K562 (cell line): Measurements from ENCODE around the gene SDHAF1. TPM values are rescaled to one million over a fixed set of nuclear protein-coding genes. Genes with fewer than 3 reads are reported as not detected.

Experiments
- ATAC-seq: fragments of 200-7000 bp; cut with Tn5 transposase; 3 replicates; pipeline ENCODE4 v1.9.1; 2020; ENCODE audit warnings: moderate library complexity
- BruUV-seq: library from RNA; stranded (reverse); fragments of 400-500 nt; replicated peaks from 2 replicates; lab custom pipeline; 2021; lab: Mats Ljungman, UMichigan
- CTCF ChIA-PET: fragments of 300-600 bp; formaldehyde crosslinking; extraction: SDS; loops from one replicate; lab custom pipeline; 2021; ENCODE audit warnings: low intra/inter-chr PET ratio; lab: Yijun Ruan, JAX
- POLR2A ChIA-PET: fragments of 300-600, 350-650 bp; sonication (Branson Sonifier 250); formaldehyde crosslinking; extraction: SDS; loops from one replicate; lab custom pipeline; 2021; ENCODE audit warnings: antibody characterized with exemption, inconsistent platforms; lab: Yijun Ruan, JAX
- DNase-seq, 4 experiments: peaks; one replicate each; pipeline versions ENCODE4 v3.0.0 to v3.0.0-alpha.2; 2011 to 2018; ENCODE audit warnings: low spot score in 3 of 4, mixed read lengths in 3 of 4; ENCODE audit errors: extremely low read depth in 1 of 4
- FAIRE-seq: peaks from 2 replicates; lab custom pipeline; 2011; peaks lifted over from hg19 to GRCh38; lab: Jason Lieb, UNC
- H2AFZ ChIP-seq: 2 replicates; pipeline ENCODE4 v1.6.0; 2011; ENCODE audit warnings: low read depth, low read length, control low read depth, inconsistent platforms
- H3K27ac ChIP-seq: fragments of 200-600 bp; 3 replicates; pipeline ENCODE4 v1.8.0; 2011; ENCODE audit warnings: low read depth, mild to moderate bottlenecking, control low read depth, inconsistent platforms, low read length, moderate library complexity, mixed read lengths; ENCODE audit errors: extremely low read depth
- H3K27me3 ChIP-seq, 2 experiments: fragments of 300-600 bp in 1 of 2; 2 replicates in 1 of 2; 3 replicates in 1 of 2; pipeline versions ENCODE4 v1.6.0 to v1.8.0; 2011; ENCODE audit warnings: inconsistent platforms in 2 of 2, low read length in 2 of 2, mild to moderate bottlenecking in 1 of 2, mixed read lengths in 1 of 2, moderate library complexity in 1 of 2; ENCODE audit not compliant: control insufficient read depth in 2 of 2, insufficient read depth in 2 of 2
- H3K36me3 ChIP-seq: fragments of 300-600 bp; 3 replicates; pipeline ENCODE4 v1.8.0; 2011; ENCODE audit warnings: mild to moderate bottlenecking, low read length, inconsistent platforms; ENCODE audit not compliant: control insufficient read depth, insufficient read depth
- H3K4me1 ChIP-seq, 2 experiments: fragments of 200-600 bp in 1 of 2; replicated peaks in 1 of 2; 2 replicates in 1 of 2; 3 replicates in 1 of 2; pipeline versions ENCODE4 v1.5.1 to v1.8.0; 2011; ENCODE audit warnings: inconsistent platforms in 2 of 2, low read length in 2 of 2, mild to moderate bottlenecking in 1 of 2, mixed read lengths in 1 of 2, moderate library complexity in 1 of 2; ENCODE audit not compliant: control insufficient read depth in 2 of 2, insufficient read depth in 2 of 2
- H3K4me2 ChIP-seq: 2 replicates; pipeline ENCODE4 v1.6.1; 2011; ENCODE audit warnings: low read length, control low read depth, inconsistent platforms, mixed read lengths; ENCODE audit not compliant: insufficient read depth
- H3K4me3 ChIP-seq: fragments of 200-600 bp; sonication (generic), shearing (Covaris generic); 2 replicates; pipeline ENCODE4 v1.5.1; 2016; ENCODE audit warnings: control low read depth, inconsistent platforms
- H3K79me2 ChIP-seq: fragments of 200-600 bp; 3 replicates; pipeline ENCODE4 v1.8.0; 2011; ENCODE audit warnings: low read length, inconsistent platforms; ENCODE audit not compliant: control insufficient read depth, insufficient read depth
- H3K9ac ChIP-seq, 2 experiments: 2 replicates each; pipeline versions ENCODE4 v1.6.0 to v1.6.1; 2011; ENCODE audit warnings: low read depth in 2 of 2, low read length in 2 of 2, control low read depth in 1 of 2, inconsistent platforms in 1 of 2, mild to moderate bottlenecking in 1 of 2, mixed read lengths in 1 of 2; ENCODE audit not compliant: insufficient read depth in 1 of 2
- H3K9me1 ChIP-seq: one replicate; pipeline ENCODE4 v1.6.0; 2011; ENCODE audit warnings: inconsistent platforms, mild to moderate bottlenecking, low read length, moderate library complexity; ENCODE audit not compliant: control insufficient read depth, insufficient read depth
- H3K9me3 ChIP-seq: replicated peaks from 2 replicates; pipeline ENCODE4 v1.5.1; 2011; ENCODE audit warnings: low read depth, low read length, inconsistent platforms; ENCODE audit not compliant: control insufficient read depth, insufficient read depth
- H4K20me1 ChIP-seq: replicated peaks from 2 replicates; pipeline ENCODE4 v1.6.1; 2011; ENCODE audit warnings: low read length, inconsistent platforms, mixed read lengths; ENCODE audit not compliant: control insufficient read depth, insufficient read depth
- BHLHE40 ChIP-seq: IDR thresholded peaks from 2 replicates; pipeline ENCODE4 v1.6.1; 2011; ENCODE audit warnings: low read length, improper control_type of control experiment
- JUN ChIP-seq, 2 experiments: sonication (generic) in 1 of 2; formaldehyde crosslinking in 1 of 2; IDR thresholded peaks; 2 replicates each; pipeline versions ENCODE4 v1.6.1 to v1.8.0; 2012 to 2022; ENCODE audit warnings: borderline replicate concordance in 2 of 2, mild to moderate bottlenecking in 2 of 2, improper control_type of control experiment in 1 of 2, low read depth in 1 of 2, low read length in 1 of 2, missing genetic modification reagents in 1 of 2
- JUND ChIP-seq, 2 experiments: IDR thresholded peaks; 2 replicates in 1 of 2; 3 replicates in 1 of 2; pipeline ENCODE4 v1.6.1; 2011; ENCODE audit warnings: borderline replicate concordance in 2 of 2, low read depth in 2 of 2, low read length in 2 of 2, improper control_type of control experiment in 1 of 2, missing biosample characterization in 1 of 2, missing genetic modification characterization in 1 of 2, missing genetic modification reagents in 1 of 2
- PHF21A ChIP-seq: fragments of 450-650 bp; IDR thresholded peaks from 2 replicates; pipeline ENCODE4 v1.6.1; 2017; ENCODE audit warnings: low read depth, borderline replicate concordance
- POLR2A ChIP-seq: fragments of 450-650 bp; conservative IDR thresholded peaks from 2 replicates; pipeline ENCODE4 v1.6.1; 2016
- RBBP5 ChIP-seq: fragments of 200-600 bp; sonication (generic); IDR thresholded peaks from 2 replicates; pipeline ENCODE4 v1.6.1; 2012; ENCODE audit warnings: borderline replicate concordance, mild to moderate bottlenecking, low read length, control low read depth, inconsistent platforms; ENCODE audit not compliant: insufficient read depth, poor library complexity, severe bottlenecking
- TAL1 ChIP-seq: fragments of 450-650 bp; IDR thresholded peaks from 2 replicates; pipeline ENCODE4 v1.6.1; 2016; ENCODE audit warnings: mild to moderate bottlenecking
- ZKSCAN3 ChIP-seq: fragments of 250-450 bp; sonication (Bioruptor Pico); IDR thresholded peaks from 2 replicates; pipeline ENCODE4 v1.4.0; 2020
- ZNF561 ChIP-seq: fragments of 450-650 bp; formaldehyde crosslinking; conservative IDR thresholded peaks from 2 replicates; pipeline ENCODE4 v1.4.0; 2020; ENCODE audit warnings: mild to moderate bottlenecking, moderate library complexity
- WGBS: fragments of 100-300 bp; shearing (Covaris generic); methylation state at CpG from one replicate; pipeline ENCODE4 v1.1.6; 2016; ENCODE audit warnings: low coverage, mixed read lengths; ENCODE audit not compliant: insufficient coverage; ENCODE audit errors: missing lambda C conversion rate; 5-methylcytosine and 5-hydroxymethylcytosine counted together
- in situ Hi-C: fragments of 300-500 bp; cut with MboI; formaldehyde crosslinking; loops from 4 replicates; pipeline ENCODE4 v1.15.0; 2018; ENCODE audit warnings: inconsistent platforms, mixed read lengths
- intact Hi-C: fragments of 100-400 bp; cut with micrococcal nuclease; formaldehyde crosslinking; loops from 2 replicates; pipeline ENCODE4 v1.14.2; 2022
- polyA plus RNA-seq, 8 experiments: library from polyadenylated mRNA; depleted of rRNA in 4 of 8; stranded (reverse) in 5 of 8; unstranded in 3 of 8; fragments of >200 nt; fragmentation: Nextera tagmentation in 2 of 8; fragmentation: Illumina TruSeq in 1 of 8; extraction: Ambion mirVana in 2 of 8; extraction: Trizol in 1 of 8; gene quantifications; 2 replicates each; pipeline versions ENCODE4 v1.2.1 to v1.2.3, GENCODE V29; 2011 to 2014; ENCODE audit warnings: inconsistent platforms in 1 of 8, missing spikeins in 1 of 8
- total RNA-seq, 7 experiments: library from RNA; depleted of rRNA in 6 of 7; stranded (reverse); fragments of >200 nt in 6 of 7; fragmentation: Illumina TruSeq in 2 of 7; extraction: Trizol in 2 of 7; gene quantifications; 2 replicates each; pipeline versions ENCODE4 v1.2.1 to v1.2.3, GENCODE V29; 2011 to 2021; ENCODE audit warnings: low replicate concordance in 1 of 7
- TF ChIP-seq, protein P1 (sequence below): fragments of 450-650 bp; formaldehyde crosslinking; IDR thresholded peaks from 2 replicates; pipeline ENCODE4 v1.4.0; 2020; ENCODE audit warnings: mild to moderate bottlenecking, moderate library complexity

Gene SDHAF1
- total and polyA plus RNA-seq, 9 of the 15 experiments (the other 6 are each of a cell fraction or from before 2014, with no cell fraction given) = 0.42 to 55.7 (median 18.8) TPM

DNA sequence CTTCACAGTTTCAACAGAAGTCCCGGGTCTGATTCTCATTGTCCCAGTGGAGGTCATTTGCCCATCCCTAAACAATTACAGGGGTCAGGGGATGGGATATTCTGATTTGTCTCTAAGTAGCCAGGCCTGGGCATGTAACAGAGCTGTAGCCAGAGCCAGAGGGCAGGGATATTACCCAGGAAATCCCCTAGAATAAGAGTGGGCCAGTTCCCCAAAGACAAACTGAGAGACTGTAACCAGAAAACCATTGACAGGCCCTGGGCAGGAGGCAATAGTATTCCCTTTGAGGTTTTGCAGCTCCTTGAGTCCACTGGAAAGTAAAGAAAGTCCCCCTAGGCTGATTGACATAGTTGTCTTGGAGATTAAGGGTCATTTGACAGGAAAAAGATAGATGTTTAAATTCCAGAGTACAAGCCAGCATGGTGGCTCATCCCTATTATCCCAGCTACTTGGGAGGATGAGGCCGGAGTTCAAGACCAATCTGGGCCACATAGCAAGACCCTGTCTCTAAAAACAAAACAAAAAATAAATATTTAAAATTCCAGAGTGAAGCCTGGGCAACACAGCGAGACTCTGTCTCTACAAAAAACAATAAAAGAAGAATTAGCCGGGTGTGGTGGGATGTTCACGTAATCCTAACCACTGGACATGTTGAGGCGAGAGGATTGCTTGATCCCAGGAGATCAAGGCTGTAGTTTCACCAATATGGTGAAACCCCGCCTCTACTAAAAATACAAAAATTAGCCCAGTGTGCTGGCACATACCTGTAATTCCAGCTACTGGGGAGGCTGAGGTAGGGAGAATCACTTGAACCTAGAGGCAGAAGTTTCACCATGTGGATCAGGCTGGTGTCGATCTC, 1.9 kb upstream of the SDHAF1 start:
- intact Hi-C loops = loop anchor here (10.0 kb wide), 1 partner anchor 122 kb away; the partner anchor contains the start of genes OVOL3, POLR2I and TBCB
- no peak overlapping the region for H3K4me2 ChIP-seq
- H3K9me3 ChIP-seq = peaks cover 3% of the 10 kb centered on the region
- no TSS peak for BruUV-seq
- no peaks in the 10 kb centered on the region for H3K27me3 ChIP-seq
- H2AFZ ChIP-seq = no peak overlapping the region
- DNase-seq (no peak), ATAC-seq (no peak), FAIRE-seq (no peak)
- ChIA-PET CTCF (no interaction called here), POLR2A (no interaction called here)
- no peak overlapping the region for H3K9ac ChIP-seq
- TF ChIP-seq ZKSCAN3 (CRISPR knock-in tag) = no peak
- TF ChIP-seq, protein P1, sequence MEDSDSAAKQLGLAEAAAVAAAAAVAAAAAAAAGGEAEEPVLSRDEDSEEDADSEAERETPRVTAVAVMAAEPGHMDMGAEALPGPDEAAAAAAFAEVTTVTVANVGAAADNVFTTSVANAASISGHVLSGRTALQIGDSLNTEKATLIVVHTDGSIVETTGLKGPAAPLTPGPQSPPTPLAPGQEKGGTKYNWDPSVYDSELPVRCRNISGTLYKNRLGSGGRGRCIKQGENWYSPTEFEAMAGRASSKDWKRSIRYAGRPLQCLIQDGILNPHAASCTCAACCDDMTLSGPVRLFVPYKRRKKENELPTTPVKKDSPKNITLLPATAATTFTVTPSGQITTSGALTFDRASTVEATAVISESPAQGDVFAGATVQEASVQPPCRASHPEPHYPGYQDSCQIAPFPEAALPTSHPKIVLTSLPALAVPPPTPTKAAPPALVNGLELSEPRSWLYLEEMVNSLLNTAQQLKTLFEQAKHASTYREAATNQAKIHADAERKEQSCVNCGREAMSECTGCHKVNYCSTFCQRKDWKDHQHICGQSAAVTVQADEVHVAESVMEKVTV = no peak
- TF ChIP-seq POLR2A = no peak
- TF ChIP-seq JUND (IDR thresholded peaks at IDR 0.05; ENCODE audit: borderline replicate concordance, low read depth, low read length) = no peak
- TF ChIP-seq JUND (tag; IDR thresholded peaks at IDR 0.05; ENCODE audit: borderline replicate concordance, low read depth, low read length) = no peak
- no peak for TF ChIP-seq ZNF561 (CRISPR knock-in tag)
- no peak for TF ChIP-seq RBBP5
- no peak for TF ChIP-seq JUN (IDR thresholded peaks at IDR 0.05; ENCODE audit: borderline replicate concordance, low read depth, low read length)
- TF ChIP-seq JUN (CRISPR knock-in tag; IDR thresholded peaks at IDR 0.05; ENCODE audit: borderline replicate concordance) = no peak
- TF ChIP-seq PHF21A = no peak
- TF ChIP-seq BHLHE40 = no peak
- no peak for TF ChIP-seq TAL1
- in situ Hi-C loops = no loop called here
- 80% methylated on average over 8 of the region's 8 CpGs for WGBS
- H3K27ac ChIP-seq = no peak overlapping the region
- H3K4me3 ChIP-seq = no peak overlapping the region
- H3K9me1 ChIP-seq = peaks cover 3% of the 10 kb centered on the region
- peaks cover 24% of the 10 kb centered on the region for H3K79me2 ChIP-seq
- peaks cover 4% of the 10 kb centered on the region; the same call in 1 of the 2 replicates for H4K20me1 ChIP-seq
- H3K4me1 ChIP-seq = peaks cover 9 to 29% of the 10 kb centered on the region in 2 experiments; a peak in 4 of 5 replicates
- H3K36me3 ChIP-seq = peaks cover 6% of the 10 kb centered on the region; the same call in 1 of the 3 replicates
